GM06990 (cell line): Measurements from ENCODE around the gene FFAR3.

Experiments
- DNase-seq: peaks from one replicate; pipeline ENCODE4 v3.0.0-alpha.2; 2011; ENCODE audit not compliant: insufficient read length; ENCODE audit errors: extremely low read depth
- H3K27me3 ChIP-seq: replicated peaks from 2 replicates; pipeline ENCODE4 v1.6.0; 2011; ENCODE audit warnings: low read length; ENCODE audit not compliant: control insufficient read depth, insufficient read depth
- H3K36me3 ChIP-seq: 2 replicates; pipeline ENCODE4 v1.5.1; 2011; ENCODE audit warnings: low read length; ENCODE audit not compliant: control insufficient read depth, insufficient read depth
- H3K4me3 ChIP-seq: replicated peaks from 2 replicates; pipeline ENCODE4 v1.5.1; 2011; ENCODE audit warnings: low read depth, mild to moderate bottlenecking, control low read depth, low read length
- TF ChIP-seq, protein P1 (sequence below): IDR thresholded peaks from 2 replicates; pipeline ENCODE4 v1.5.1; 2011; ENCODE audit warnings: low read length, control low read depth, mild to moderate bottlenecking, inconsistent platforms; ENCODE audit not compliant: insufficient read depth, poor library complexity, severe bottlenecking

Gene FFAR3

GRCh38 chr19:35337984-35338296 lies 20.3 kb upstream of the FFAR3 start:
- no peak overlapping the region for H3K4me3 ChIP-seq
- DNase-seq = no peak
- H3K36me3 ChIP-seq = peaks cover 46% of the 10 kb centered on the region
- no peaks in the 10 kb centered on the region for H3K27me3 ChIP-seq
- TF ChIP-seq, protein P1, sequence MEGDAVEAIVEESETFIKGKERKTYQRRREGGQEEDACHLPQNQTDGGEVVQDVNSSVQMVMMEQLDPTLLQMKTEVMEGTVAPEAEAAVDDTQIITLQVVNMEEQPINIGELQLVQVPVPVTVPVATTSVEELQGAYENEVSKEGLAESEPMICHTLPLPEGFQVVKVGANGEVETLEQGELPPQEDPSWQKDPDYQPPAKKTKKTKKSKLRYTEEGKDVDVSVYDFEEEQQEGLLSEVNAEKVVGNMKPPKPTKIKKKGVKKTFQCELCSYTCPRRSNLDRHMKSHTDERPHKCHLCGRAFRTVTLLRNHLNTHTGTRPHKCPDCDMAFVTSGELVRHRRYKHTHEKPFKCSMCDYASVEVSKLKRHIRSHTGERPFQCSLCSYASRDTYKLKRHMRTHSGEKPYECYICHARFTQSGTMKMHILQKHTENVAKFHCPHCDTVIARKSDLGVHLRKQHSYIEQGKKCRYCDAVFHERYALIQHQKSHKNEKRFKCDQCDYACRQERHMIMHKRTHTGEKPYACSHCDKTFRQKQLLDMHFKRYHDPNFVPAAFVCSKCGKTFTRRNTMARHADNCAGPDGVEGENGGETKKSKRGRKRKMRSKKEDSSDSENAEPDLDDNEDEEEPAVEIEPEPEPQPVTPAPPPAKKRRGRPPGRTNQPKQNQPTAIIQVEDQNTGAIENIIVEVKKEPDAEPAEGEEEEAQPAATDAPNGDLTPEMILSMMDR = no peak

DNA sequence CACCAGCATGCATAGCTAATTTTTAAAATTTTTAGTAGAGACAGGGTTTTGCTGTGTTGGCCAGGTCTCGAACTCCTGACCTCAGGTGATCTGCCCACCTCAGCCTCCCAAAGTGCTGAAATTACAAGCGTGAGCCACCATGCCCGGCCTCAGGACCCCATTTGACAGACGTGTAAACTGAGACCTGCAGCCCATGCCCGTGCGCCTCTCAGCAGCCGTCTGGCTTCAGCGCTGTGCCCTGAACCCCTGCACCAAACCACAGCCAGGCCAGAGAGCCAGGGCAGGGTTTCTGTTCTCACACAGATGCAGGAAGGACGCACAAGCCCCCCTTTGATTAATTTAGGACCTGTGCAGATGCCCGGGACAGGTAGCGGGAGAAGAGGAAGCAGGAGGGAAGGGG lies 17.8 kb upstream of the FFAR3 start:
- H3K36me3 ChIP-seq = peaks cover 56% of the 10 kb centered on the region
- DNase-seq = no peak
- H3K27me3 ChIP-seq = no peaks in the 10 kb centered on the region
- H3K4me3 ChIP-seq = no peak overlapping the region
- TF ChIP-seq, protein P1 = no peak

- no peak overlapping the region for H3K4me3 ChIP-seq
- TF ChIP-seq, protein P1 = no peak
Measured at GRCh38 chr19:35341006-35341405, 17.3 kb upstream of the FFAR3 start.

DNA sequence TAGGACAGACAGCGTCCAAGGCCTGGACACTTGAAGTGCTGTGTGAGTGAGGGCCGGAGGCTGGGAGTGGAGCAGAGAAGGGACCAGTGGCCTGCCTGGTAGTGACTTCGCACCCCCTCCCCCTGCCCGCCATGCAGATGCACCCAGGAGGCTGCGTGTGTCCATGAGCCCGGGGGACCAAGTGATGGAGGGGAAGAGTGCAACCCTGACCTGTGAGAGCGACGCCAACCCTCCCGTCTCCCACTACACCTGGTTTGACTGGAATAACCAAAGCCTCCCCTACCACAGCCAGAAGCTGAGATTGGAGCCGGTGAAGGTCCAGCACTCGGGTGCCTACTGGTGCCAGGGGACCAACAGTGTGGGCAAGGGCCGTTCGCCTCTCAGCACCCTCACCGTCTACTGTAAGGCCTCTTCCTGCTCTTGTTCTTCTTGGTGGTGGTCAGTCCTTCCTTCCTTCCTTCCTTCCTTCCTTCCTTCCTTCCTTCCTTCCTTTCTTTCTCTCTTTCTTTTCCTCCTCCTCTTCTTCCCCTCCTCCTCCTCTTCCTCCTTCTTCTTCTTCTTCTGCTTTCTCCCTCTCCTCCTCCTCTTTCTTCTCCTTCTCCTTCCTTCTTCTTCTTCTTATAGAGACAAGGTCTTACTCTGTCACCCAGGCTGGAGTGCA lies 16.6 kb upstream of the FFAR3 start:
- TF ChIP-seq, protein P1 = no peak
- Histone ChIP-seq H3K27me3 (no peaks in the 10 kb centered on the region), H3K4me3 (no peak overlapping the region), H3K36me3 (peaks cover 53% of the 10 kb centered on the region)
- DNase-seq = no peak

More at GRCh38 chr19:35341006-35341405, 17.3 kb upstream of the FFAR3 start:
- DNase-seq = no peak
- Histone ChIP-seq H3K27me3 (no peaks in the 10 kb centered on the region), H3K36me3 (peaks cover 56% of the 10 kb centered on the region)

GRCh38 chr19:35342430-35342829 lies 15.8 kb upstream of the FFAR3 start:
- peaks cover 50% of the 10 kb centered on the region for H3K36me3 ChIP-seq
- TF ChIP-seq, protein P1 = no peak
- H3K4me3 ChIP-seq = no peak overlapping the region
- H3K27me3 ChIP-seq = no peaks in the 10 kb centered on the region
- no peak for DNase-seq
